Measurements from ENCODE around the gene ARHGAP32.

The ARHGAP32 gene

GRCh38 chr11:128940156-128940555 is 252.0 kb downstream of the ARHGAP32 start:
- no peaks in the 10 kb centered on the region for H3K9me3 ChIP-seq (ENCODE audit: control insufficient read depth, low read length)
- H3K27me3 ChIP-seq (replicated peaks; ENCODE audit: control insufficient read depth, insufficient read depth, low read length, poor library complexity, severe bottlenecking) = no peaks in the 10 kb centered on the region
- no peak for DNase-seq
- H3K4me1 ChIP-seq (ENCODE audit: control insufficient read depth, insufficient read depth, low read length, poor library complexity, severe bottlenecking) = no peaks in the 10 kb centered on the region
- H3K36me3 ChIP-seq (ENCODE audit: control insufficient read depth, insufficient read depth, low read length) = no peaks in the 10 kb centered on the region
- H3K27ac ChIP-seq (ENCODE audit: insufficient read depth, low read length, poor library complexity, severe bottlenecking) = no peak overlapping the region
- no peak overlapping the region for H3K4me3 ChIP-seq (ENCODE audit: insufficient read depth, low read depth, low read length, poor library complexity, severe bottlenecking)

GRCh38 chr11:128939591-128939990 is 252.5 kb downstream of the ARHGAP32 start:
- H3K4me3 ChIP-seq (ENCODE audit: insufficient read depth, low read depth, low read length, poor library complexity, severe bottlenecking) = no peak overlapping the region
- no peaks in the 10 kb centered on the region for H3K4me1 ChIP-seq (ENCODE audit: control insufficient read depth, insufficient read depth, low read length, poor library complexity, severe bottlenecking)
- H3K27ac ChIP-seq (ENCODE audit: insufficient read depth, low read length, poor library complexity, severe bottlenecking) = no peak overlapping the region
- H3K27me3 ChIP-seq (replicated peaks; ENCODE audit: control insufficient read depth, insufficient read depth, low read length, poor library complexity, severe bottlenecking) = no peaks in the 10 kb centered on the region
- H3K9me3 ChIP-seq (ENCODE audit: control insufficient read depth, low read length) = no peaks in the 10 kb centered on the region
- no peak for DNase-seq
- no peaks in the 10 kb centered on the region for H3K36me3 ChIP-seq (ENCODE audit: control insufficient read depth, insufficient read depth, low read length)

GRCh38 chr11:128938156-128938885 is 253.8 kb downstream of the ARHGAP32 start:
- Histone ChIP-seq H3K9me3 (ENCODE audit: control insufficient read depth, low read length) (no peaks in the 10 kb centered on the region), H3K4me1 (ENCODE audit: control insufficient read depth, insufficient read depth, low read length, poor library complexity, severe bottlenecking) (no peaks in the 10 kb centered on the region), H3K27me3 (replicated peaks; ENCODE audit: control insufficient read depth, insufficient read depth, low read length, poor library complexity, severe bottlenecking) (no peaks in the 10 kb centered on the region), H3K4me3 (ENCODE audit: insufficient read depth, low read depth, low read length, poor library complexity, severe bottlenecking) (no peak overlapping the region), H3K36me3 (ENCODE audit: control insufficient read depth, insufficient read depth, low read length) (no peaks in the 10 kb centered on the region), H3K27ac (ENCODE audit: insufficient read depth, low read length, poor library complexity, severe bottlenecking) (no peak overlapping the region)
- DNase-seq = no peak

- Histone ChIP-seq H3K4me3 (ENCODE audit: insufficient read depth, low read depth, low read length, poor library complexity, severe bottlenecking) (no peak overlapping the region), H3K27ac (ENCODE audit: insufficient read depth, low read length, poor library complexity, severe bottlenecking) (no peak overlapping the region), H3K4me1 (ENCODE audit: control insufficient read depth, insufficient read depth, low read length, poor library complexity, severe bottlenecking) (no peaks in the 10 kb centered on the region), H3K27me3 (replicated peaks; ENCODE audit: control insufficient read depth, insufficient read depth, low read length, poor library complexity, severe bottlenecking) (no peaks in the 10 kb centered on the region), H3K36me3 (ENCODE audit: control insufficient read depth, insufficient read depth, low read length) (no peaks in the 10 kb centered on the region), H3K9me3 (ENCODE audit: control insufficient read depth, low read length) (no peaks in the 10 kb centered on the region)
- DNase-seq = no peak
These were observed 254.6 kb downstream of the ARHGAP32 start for GRCh38 chr11:128937480-128937879.

GRCh38 chr11:128936606-128937251 is 255.4 kb downstream of the ARHGAP32 start:
- no peaks in the 10 kb centered on the region for H3K36me3 ChIP-seq (ENCODE audit: control insufficient read depth, insufficient read depth, low read length)
- H3K9me3 ChIP-seq (ENCODE audit: control insufficient read depth, low read length) = no peaks in the 10 kb centered on the region
- H3K27ac ChIP-seq (ENCODE audit: insufficient read depth, low read length, poor library complexity, severe bottlenecking) = no peak overlapping the region
- DNase-seq = no peak
- H3K27me3 ChIP-seq (replicated peaks; ENCODE audit: control insufficient read depth, insufficient read depth, low read length, poor library complexity, severe bottlenecking) = no peaks in the 10 kb centered on the region
- H3K4me1 ChIP-seq (ENCODE audit: control insufficient read depth, insufficient read depth, low read length, poor library complexity, severe bottlenecking) = no peaks in the 10 kb centered on the region
- no peak overlapping the region for H3K4me3 ChIP-seq (ENCODE audit: insufficient read depth, low read depth, low read length, poor library complexity, severe bottlenecking)

GRCh38 chr11:128934926-128935325 is 257.2 kb downstream of the ARHGAP32 start:
- Histone ChIP-seq H3K27ac (ENCODE audit: insufficient read depth, low read length, poor library complexity, severe bottlenecking) (no peak overlapping the region), H3K4me3 (ENCODE audit: insufficient read depth, low read depth, low read length, poor library complexity, severe bottlenecking) (no peak overlapping the region), H3K27me3 (replicated peaks; ENCODE audit: control insufficient read depth, insufficient read depth, low read length, poor library complexity, severe bottlenecking) (no peaks in the 10 kb centered on the region), H3K9me3 (ENCODE audit: control insufficient read depth, low read length) (no peaks in the 10 kb centered on the region), H3K36me3 (ENCODE audit: control insufficient read depth, insufficient read depth, low read length) (no peaks in the 10 kb centered on the region), H3K4me1 (ENCODE audit: control insufficient read depth, insufficient read depth, low read length, poor library complexity, severe bottlenecking) (no peaks in the 10 kb centered on the region)
- no peak for DNase-seq

GRCh38 chr11:128934351-128934750 is 257.8 kb downstream of the ARHGAP32 start:
- H3K4me1 ChIP-seq (ENCODE audit: control insufficient read depth, insufficient read depth, low read length, poor library complexity, severe bottlenecking) = no peaks in the 10 kb centered on the region
- H3K27me3 ChIP-seq (replicated peaks; ENCODE audit: control insufficient read depth, insufficient read depth, low read length, poor library complexity, severe bottlenecking) = no peaks in the 10 kb centered on the region
- no peaks in the 10 kb centered on the region for H3K36me3 ChIP-seq (ENCODE audit: control insufficient read depth, insufficient read depth, low read length)
- H3K27ac ChIP-seq (ENCODE audit: insufficient read depth, low read length, poor library complexity, severe bottlenecking) = no peak overlapping the region
- DNase-seq = no peak
- H3K4me3 ChIP-seq (ENCODE audit: insufficient read depth, low read depth, low read length, poor library complexity, severe bottlenecking) = no peak overlapping the region
- no peaks in the 10 kb centered on the region for H3K9me3 ChIP-seq (ENCODE audit: control insufficient read depth, low read length)

GRCh38 chr11:128933481-128934178 is 258.5 kb downstream of the ARHGAP32 start:
- Histone ChIP-seq H3K9me3 (ENCODE audit: control insufficient read depth, low read length) (no peaks in the 10 kb centered on the region), H3K36me3 (ENCODE audit: control insufficient read depth, insufficient read depth, low read length) (no peaks in the 10 kb centered on the region), H3K27me3 (replicated peaks; ENCODE audit: control insufficient read depth, insufficient read depth, low read length, poor library complexity, severe bottlenecking) (no peaks in the 10 kb centered on the region), H3K4me1 (ENCODE audit: control insufficient read depth, insufficient read depth, low read length, poor library complexity, severe bottlenecking) (no peaks in the 10 kb centered on the region), H3K27ac (ENCODE audit: insufficient read depth, low read length, poor library complexity, severe bottlenecking) (no peak overlapping the region), H3K4me3 (ENCODE audit: insufficient read depth, low read depth, low read length, poor library complexity, severe bottlenecking) (no peak overlapping the region)
- DNase-seq = no peak

GRCh38 chr11:128931668-128932067 is 260.5 kb downstream of the ARHGAP32 start:
- Histone ChIP-seq H3K27me3 (replicated peaks; ENCODE audit: control insufficient read depth, insufficient read depth, low read length, poor library complexity, severe bottlenecking) (no peaks in the 10 kb centered on the region), H3K27ac (ENCODE audit: insufficient read depth, low read length, poor library complexity, severe bottlenecking) (no peak overlapping the region), H3K4me1 (ENCODE audit: control insufficient read depth, insufficient read depth, low read length, poor library complexity, severe bottlenecking) (no peaks in the 10 kb centered on the region), H3K36me3 (ENCODE audit: control insufficient read depth, insufficient read depth, low read length) (no peaks in the 10 kb centered on the region), H3K4me3 (ENCODE audit: insufficient read depth, low read depth, low read length, poor library complexity, severe bottlenecking) (no peak overlapping the region), H3K9me3 (ENCODE audit: control insufficient read depth, low read length) (no peaks in the 10 kb centered on the region)
- no peak for DNase-seq

- Histone ChIP-seq H3K27ac (ENCODE audit: insufficient read depth, low read length, poor library complexity, severe bottlenecking) (no peak overlapping the region), H3K9me3 (ENCODE audit: control insufficient read depth, low read length) (no peaks in the 10 kb centered on the region), H3K4me3 (ENCODE audit: insufficient read depth, low read depth, low read length, poor library complexity, severe bottlenecking) (no peak overlapping the region), H3K27me3 (replicated peaks; ENCODE audit: control insufficient read depth, insufficient read depth, low read length, poor library complexity, severe bottlenecking) (no peaks in the 10 kb centered on the region), H3K36me3 (ENCODE audit: control insufficient read depth, insufficient read depth, low read length) (no peaks in the 10 kb centered on the region), H3K4me1 (ENCODE audit: control insufficient read depth, insufficient read depth, low read length, poor library complexity, severe bottlenecking) (no peaks in the 10 kb centered on the region)
- DNase-seq = no peak
These were observed 261.1 kb downstream of the ARHGAP32 start for GRCh38 chr11:128931066-128931465.
